ENCODE measurements around the gene PIEZO2.
"Not testable (repeated sequence)": the region's sequence is repeated elsewhere in the genome, so short reads cannot be mapped to it uniquely, and the experiment has no call there.

The PIEZO2 gene

DNA sequence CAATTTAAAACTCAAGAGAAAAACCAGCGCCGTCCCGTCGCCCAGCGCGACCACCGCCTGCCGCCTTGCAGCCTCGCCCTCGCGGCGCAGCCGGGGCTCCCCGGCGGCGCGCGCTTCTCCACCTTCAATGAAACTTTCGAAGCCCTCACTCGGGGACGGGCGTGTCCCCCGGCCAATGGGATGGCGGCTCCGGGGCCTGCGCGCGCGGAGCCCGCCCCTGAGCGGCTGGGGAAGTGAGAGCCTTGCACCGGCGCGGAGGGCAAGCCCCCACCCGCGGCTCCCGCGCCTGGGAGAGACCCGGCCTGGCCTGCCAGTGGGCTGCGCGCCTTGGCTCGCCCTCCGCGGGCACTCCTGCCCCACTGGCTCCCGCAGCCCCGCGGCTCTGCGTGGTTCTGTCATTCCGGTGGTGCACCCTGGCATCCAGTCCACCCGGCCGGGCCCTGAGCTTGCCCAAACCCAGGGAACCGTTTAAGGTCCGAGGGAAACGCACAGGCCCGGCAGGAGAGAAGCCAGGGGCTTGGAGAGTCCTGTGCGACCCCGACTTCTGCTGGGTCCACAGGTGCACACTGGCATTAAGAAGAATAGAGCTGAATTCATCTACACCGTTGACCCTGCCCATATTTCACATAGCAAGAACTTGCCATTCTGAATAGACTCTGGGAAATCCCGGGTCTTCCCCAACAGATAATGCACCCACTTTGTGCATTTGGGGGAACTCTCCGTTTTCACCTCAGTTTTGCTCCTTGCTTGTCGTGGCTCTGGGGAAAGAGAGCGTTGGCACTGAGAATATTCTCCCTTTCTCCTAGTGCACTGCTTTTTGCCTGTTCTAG lies at the start of gene PIEZO2:
TSS of gene PIEZO2 (minus strand) at position 129 of the 830 bp plus-strand sequence. CDS start 981 bp downstream, outside the sequence.
- DNase-seq (ENCODE audit: low read depth in 2 of 2), result no peak

GRCh38 chr18:11183637-11184036 lies 34.3 kb upstream of the PIEZO2 start:
- no peak for DNase-seq (ENCODE audit: low read depth in 2 of 2)

- DNase-seq (ENCODE audit: low read depth in 2 of 2), result not testable (repeated sequence)
These were observed 32.3 kb upstream of the PIEZO2 start for GRCh38 chr18:11181629-11182028.

- DNase-seq (ENCODE audit: low read depth in 2 of 2), result no peak
These were observed 30.7 kb upstream of the PIEZO2 start for GRCh38 chr18:11179959-11180519.

- DNase-seq (ENCODE audit: low read depth in 2 of 2), result no peak
These were observed 29.7 kb upstream of the PIEZO2 start for GRCh38 chr18:11178951-11179549.

DNA sequence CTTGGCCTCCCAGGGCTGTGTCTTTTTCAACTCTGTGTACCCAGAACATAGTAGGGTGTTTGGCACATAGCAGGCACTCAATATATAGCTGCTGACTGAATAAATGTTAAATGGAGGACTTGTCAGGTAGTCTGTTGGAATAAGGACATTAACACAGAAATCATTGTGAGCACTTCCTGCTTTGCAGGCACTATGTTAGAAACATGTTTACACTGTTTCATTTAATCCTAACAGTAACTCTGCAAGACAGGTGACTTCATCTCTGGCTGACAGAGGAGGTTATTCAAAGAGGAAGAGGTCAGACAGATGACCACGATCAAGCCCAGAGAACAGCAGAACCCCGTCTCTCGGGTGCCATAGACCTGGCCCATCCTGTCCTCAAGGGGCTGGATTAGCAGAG lies 28.0 kb upstream of the PIEZO2 start:
- DNase-seq (ENCODE audit: low read depth in 2 of 2), result no peak

DNA sequence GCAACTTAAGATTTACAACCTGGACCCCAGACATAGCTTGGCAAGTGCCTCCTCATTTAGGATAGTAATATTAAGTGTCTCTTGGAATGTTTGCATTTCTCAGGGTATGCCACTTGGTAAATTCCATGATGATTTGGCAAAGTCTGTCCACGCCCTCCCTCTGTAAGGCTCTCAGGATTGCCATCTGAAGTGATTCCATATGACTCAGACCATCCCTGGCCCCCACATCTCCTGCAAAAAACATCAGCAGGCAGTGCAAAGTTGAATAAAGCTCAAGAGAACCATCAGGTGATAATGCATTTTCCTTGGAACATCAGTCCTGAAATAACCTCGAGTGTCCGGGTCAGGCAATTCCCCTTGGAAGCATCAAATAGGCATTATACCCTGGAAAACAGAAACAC lies 27.1 kb upstream of the PIEZO2 start:
- DNase-seq (ENCODE audit: low read depth in 2 of 2), result no peak

GRCh38 chr18:11175266-11175979 lies 26.1 kb upstream of the PIEZO2 start:
- DNase-seq (ENCODE audit: low read depth in 2 of 2), result no peak

DNA sequence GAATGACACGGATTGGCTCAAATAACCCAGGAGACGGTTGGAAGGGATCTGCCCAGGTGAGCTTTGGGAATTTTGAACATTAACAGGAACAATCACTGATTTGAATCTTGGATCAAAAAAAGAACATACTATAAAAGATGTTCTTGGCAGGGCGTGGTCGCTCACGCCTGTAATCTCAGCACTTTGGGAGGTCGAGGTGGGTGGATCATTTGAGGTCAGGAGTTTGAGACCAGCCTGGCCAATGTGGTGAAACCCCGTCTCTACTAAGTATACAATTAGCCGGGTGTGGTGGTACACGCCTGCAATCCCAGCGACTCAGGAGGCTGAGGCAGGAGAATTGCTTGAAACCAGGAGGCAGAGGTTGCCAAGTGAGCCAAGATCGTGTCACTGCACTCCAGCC lies 24.8 kb upstream of the PIEZO2 start:
- DNase-seq (ENCODE audit: low read depth in 2 of 2), result not testable (repeated sequence)

DNA sequence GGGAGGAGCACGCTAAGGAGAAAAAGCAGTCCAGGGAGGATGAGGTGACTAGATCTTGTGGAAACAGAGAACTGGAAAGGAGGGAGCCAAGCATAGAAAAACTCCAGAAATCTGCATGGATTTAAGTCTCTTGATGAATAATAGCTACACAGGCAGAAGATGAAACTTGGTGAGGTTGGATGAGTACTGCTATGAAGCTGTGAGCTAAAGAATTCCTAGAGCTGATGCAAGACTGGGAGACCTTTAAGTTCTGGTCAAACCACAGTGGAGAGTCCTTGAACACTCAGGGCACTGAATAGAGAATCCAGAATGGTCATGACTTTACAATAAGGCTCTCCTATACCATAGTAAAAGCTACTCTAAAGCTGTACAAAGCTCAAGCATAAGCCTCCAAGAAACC lies 18.4 kb upstream of the PIEZO2 start:
- no peak for DNase-seq (ENCODE audit: low read depth in 2 of 2)

- no peak for DNase-seq (ENCODE audit: low read depth in 2 of 2)
These were observed 16.6 kb upstream of the PIEZO2 start for GRCh38 chr18:11165952-11166351.

DNA sequence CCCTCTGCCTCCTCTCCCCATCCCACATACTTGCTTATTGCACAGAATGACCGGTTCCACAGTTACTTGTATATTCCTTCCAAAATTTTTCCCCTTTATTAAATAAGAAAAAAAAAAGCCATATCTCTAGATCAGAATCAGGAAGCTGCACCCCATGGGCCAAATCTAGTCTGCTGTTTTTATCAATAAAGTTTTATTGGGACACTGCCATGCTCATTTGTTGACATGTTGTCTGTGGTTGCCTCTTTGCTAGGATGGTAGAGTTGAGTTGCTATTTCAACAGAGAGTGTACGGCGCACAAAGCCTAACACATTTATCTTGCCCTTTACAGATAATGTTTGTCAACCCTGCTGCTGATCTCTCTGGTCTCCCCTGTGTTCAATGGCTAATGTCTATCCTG lies 15.8 kb upstream of the PIEZO2 start:
- DNase-seq (ENCODE audit: low read depth in 2 of 2), result no peak

DNA sequence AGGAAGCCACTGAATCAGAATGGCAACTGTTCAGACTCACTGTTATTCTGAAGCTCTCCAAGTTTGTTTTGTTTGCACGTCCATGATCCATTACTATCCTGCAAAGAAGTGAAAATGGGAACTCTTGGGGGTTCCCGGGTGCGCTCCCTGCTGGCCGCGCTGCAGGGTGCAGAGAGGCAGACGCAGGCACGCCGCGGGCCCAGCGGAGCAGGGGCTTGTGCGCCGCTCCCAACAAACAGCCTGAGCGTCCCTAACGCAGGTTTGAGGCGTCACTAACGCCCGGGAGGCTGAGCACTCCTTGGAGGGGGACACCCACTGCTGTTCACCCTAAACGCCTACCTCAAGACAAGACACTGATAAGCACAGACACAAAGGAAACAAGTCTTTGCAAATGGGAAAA lies 14.3 kb upstream of the PIEZO2 start:
- DNase-seq (ENCODE audit: low read depth in 2 of 2), result no peak

- DNase-seq (ENCODE audit: low read depth in 2 of 2), result no peak
These were observed 13.5 kb upstream of the PIEZO2 start for GRCh38 chr18:11162889-11163288.

DNA sequence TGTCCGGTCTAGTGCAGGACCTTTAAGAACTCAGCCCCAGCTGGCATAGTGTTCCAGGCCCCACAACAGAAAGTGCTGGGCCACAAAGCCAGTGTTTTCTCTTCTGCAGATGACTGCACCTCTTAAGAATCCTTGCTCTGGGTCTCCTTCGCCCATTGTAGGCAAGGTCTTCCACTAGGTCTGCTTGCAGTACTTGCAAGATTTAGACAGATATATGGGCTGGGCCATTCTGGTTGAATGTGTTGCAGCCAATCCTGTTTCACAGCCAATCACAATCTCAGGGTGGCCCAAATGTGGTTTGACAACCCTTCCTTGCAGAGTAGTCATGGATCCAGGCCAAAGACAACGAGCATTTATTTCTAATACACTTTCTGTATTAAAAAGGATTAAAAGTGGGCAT lies 13.1 kb upstream of the PIEZO2 start:
- no peak for DNase-seq (ENCODE audit: low read depth in 2 of 2)

GRCh38 chr18:11160313-11160712 lies 10.9 kb upstream of the PIEZO2 start:
- no peak for DNase-seq (ENCODE audit: low read depth in 2 of 2)

- DNase-seq (ENCODE audit: low read depth in 2 of 2), result no peak
These were observed 10.5 kb upstream of the PIEZO2 start for GRCh38 chr18:11159844-11160243.

- no peak for DNase-seq (ENCODE audit: low read depth in 2 of 2)
These were observed 7.6 kb upstream of the PIEZO2 start for GRCh38 chr18:11156978-11157377.

- DNase-seq (ENCODE audit: low read depth in 2 of 2), result no peak
These were observed 5.8 kb upstream of the PIEZO2 start for GRCh38 chr18:11155034-11155759.

DNA sequence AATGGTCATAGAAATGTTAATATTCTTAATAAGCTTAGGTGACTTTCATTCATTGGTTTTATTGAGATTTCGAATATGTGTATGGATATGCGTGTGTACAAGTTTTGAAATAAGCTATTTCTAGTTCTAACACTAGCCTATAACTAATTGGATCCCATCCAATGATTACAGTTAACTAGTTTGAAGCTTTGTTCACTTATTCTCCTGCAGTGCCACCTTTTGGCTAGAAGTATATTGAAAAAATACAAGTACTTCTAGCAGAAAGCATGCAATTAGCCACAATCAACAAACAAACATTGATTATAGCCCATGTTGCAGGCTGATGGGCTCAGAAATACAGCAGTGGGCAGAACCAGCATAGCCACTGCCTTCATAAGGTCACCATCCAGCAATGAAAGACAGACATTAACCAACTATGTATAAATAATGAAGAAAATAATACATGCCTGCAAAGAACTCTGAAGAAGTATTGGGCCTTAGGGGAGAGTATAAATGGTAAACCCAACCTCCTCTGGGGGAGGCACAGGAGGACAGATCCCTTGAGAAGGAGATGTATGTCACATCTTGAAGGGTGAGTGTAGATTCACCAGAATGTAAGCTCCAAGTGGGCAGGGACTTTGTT lies 5.1 kb upstream of the PIEZO2 start:
- DNase-seq (ENCODE audit: low read depth in 2 of 2), result no peak

DNA sequence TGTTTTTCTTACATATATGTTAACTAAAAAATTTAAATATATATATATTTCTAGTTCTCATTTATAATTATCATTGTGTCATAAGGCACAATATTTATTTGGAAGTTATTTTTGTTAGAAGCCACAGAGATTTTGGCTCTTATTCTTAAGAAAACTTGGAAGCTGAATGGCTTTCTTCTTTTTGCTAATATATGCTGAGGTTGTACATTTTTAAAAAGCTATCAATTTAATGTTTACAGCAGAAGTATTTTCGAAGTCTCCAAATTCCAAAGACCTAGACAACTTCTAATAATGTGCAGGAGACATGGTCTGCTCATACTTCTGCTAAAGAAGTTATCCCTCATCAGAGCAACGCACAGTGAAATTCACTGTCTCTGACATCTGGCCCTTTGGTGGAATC lies 3.7 kb upstream of the PIEZO2 start:
- DNase-seq (ENCODE audit: low read depth in 2 of 2), result no peak

All from stimulated activated CD8-positive, alpha-beta memory T cell treated with anti-CD3 and anti-CD28 coated beads, Interleukin-7, amount 100 ng/mL, for 4 hours (primary cell).